Measurements from ENCODE around the gene DLK1. TPM values are rescaled to one million over a fixed set of nuclear protein-coding genes. Genes with fewer than 3 reads are reported as not detected.

Gene DLK1
- total RNA-seq, 1 donor from 2014 or later = not detected

DNA sequence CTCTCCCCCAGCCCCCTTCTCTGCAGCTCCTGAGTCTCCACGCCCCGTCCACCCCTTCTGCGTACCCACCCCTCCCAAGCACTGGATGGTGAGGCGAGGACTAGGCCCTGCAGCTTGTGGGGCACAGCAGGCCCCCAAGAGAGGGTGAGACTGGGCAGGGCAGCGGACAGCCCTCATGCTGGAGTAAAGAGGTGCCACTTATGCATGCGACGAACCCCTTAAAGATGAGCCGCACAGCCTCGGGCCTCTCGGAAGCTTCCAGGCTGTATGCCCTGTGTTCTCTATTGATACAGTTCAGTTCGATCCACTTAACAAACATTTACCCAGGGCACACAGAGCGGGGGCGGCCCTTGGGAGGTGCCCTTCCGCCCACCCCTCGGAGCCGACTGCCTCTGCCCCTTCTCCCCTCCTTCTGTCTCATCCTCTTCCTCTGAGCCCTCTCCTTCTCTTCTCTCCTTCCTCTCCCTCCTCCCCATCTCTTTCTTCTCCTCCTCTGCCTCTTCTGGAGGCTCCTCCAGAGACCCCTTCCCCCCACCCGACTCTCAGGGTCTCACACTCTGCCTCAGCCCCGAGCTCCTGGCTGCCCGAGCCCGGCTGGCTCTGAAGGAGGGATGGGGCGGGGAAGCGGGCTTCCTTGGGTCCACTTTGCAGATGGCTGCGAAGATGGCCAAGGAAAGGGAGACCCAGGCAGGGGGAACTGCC, 32.7 kb upstream of the DLK1 start:
- H3K27me3 ChIP-seq (ENCODE audit: control insufficient read depth, insufficient read depth, low read length) = peaks cover 3% of the 10 kb centered on the region
- H3K36me3 ChIP-seq (ENCODE audit: control insufficient read depth, insufficient read depth, low read length) = no peaks in the 10 kb centered on the region
- DNase-seq (ENCODE audit: low read depth) = no peak
- TF ChIP-seq, protein P1, sequence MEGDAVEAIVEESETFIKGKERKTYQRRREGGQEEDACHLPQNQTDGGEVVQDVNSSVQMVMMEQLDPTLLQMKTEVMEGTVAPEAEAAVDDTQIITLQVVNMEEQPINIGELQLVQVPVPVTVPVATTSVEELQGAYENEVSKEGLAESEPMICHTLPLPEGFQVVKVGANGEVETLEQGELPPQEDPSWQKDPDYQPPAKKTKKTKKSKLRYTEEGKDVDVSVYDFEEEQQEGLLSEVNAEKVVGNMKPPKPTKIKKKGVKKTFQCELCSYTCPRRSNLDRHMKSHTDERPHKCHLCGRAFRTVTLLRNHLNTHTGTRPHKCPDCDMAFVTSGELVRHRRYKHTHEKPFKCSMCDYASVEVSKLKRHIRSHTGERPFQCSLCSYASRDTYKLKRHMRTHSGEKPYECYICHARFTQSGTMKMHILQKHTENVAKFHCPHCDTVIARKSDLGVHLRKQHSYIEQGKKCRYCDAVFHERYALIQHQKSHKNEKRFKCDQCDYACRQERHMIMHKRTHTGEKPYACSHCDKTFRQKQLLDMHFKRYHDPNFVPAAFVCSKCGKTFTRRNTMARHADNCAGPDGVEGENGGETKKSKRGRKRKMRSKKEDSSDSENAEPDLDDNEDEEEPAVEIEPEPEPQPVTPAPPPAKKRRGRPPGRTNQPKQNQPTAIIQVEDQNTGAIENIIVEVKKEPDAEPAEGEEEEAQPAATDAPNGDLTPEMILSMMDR (IDR thresholded peaks at IDR 0.05; ENCODE audit: insufficient read depth, low read length, poor library complexity, severe bottlenecking) = no peak
- no peak overlapping the region for H3K4me3 ChIP-seq (ENCODE audit: low read depth, low read length)

DNA sequence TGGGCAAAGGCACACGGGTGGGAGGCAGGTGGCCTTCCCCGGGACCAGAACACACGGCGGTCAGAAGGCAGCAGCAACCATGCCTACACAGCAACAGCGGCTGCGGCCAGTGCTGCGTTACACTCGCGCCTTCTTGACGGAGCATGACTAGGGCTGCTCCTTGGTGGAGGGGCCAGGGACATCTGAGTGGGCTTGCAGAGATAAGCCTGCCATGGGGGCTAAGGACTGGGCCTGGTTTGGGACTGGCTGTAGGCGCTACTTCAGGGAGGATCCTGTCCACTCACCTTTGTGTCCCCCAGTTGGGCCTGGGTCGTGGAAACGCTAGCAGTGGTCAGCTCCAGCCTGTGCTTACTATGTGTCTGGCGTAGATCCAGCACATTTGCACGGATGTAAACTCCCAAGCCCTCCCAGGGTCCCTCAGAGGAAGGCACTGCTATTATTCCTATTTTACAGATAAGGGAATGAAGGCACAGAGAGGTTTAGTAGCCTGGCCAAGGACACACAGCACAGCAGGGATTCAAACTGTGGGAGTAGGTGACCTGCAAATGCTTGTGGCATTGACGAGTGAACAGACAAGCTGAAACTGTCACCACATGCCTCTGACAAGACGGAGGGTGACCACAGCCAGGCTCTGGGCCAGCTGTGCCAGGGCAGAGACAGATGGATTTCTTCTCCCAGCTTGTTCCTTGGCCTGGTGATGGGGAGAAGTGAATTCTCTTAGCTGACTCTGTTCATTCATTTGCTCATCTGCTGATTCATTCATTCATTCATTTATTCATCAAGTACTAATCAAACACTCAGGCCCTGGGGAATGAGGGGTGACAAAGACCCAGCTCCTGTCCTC, 31.9 kb upstream of the DLK1 start:
- TF ChIP-seq, protein P1 (IDR thresholded peaks at IDR 0.05; ENCODE audit: insufficient read depth, low read length, poor library complexity, severe bottlenecking) = no peak
- H3K4me3 ChIP-seq (ENCODE audit: low read depth, low read length) = no peak overlapping the region
- H3K27me3 ChIP-seq (ENCODE audit: control insufficient read depth, insufficient read depth, low read length) = peaks cover 3% of the 10 kb centered on the region
- no peaks in the 10 kb centered on the region for H3K36me3 ChIP-seq (ENCODE audit: control insufficient read depth, insufficient read depth, low read length)
- no peak for DNase-seq (ENCODE audit: low read depth)

DNA sequence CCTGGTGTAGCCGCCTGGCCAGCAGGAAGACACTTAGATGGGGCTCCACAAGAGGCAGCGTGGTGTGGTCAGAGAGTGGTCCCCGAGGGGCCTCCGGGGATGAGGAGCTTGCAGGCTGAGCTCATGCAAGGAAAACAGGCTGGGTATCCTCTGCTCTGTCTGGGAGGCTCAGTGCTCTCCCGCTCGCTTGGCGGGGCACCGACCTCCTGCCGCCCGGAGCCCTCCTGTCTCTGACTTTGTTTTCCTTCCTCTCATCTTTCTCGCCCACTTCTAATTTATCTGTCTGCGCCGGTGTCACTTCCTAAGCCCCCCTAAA, 31.3 kb upstream of the DLK1 start:
- H3K4me3 ChIP-seq (ENCODE audit: low read depth, low read length) = no peak overlapping the region
- peaks cover 3% of the 10 kb centered on the region for H3K27me3 ChIP-seq (ENCODE audit: control insufficient read depth, insufficient read depth, low read length)
- no peak for DNase-seq (ENCODE audit: low read depth)
- TF ChIP-seq, protein P1 (IDR thresholded peaks at IDR 0.05; ENCODE audit: insufficient read depth, low read length, poor library complexity, severe bottlenecking) = no peak
- H3K36me3 ChIP-seq (ENCODE audit: control insufficient read depth, insufficient read depth, low read length) = no peaks in the 10 kb centered on the region

DNA sequence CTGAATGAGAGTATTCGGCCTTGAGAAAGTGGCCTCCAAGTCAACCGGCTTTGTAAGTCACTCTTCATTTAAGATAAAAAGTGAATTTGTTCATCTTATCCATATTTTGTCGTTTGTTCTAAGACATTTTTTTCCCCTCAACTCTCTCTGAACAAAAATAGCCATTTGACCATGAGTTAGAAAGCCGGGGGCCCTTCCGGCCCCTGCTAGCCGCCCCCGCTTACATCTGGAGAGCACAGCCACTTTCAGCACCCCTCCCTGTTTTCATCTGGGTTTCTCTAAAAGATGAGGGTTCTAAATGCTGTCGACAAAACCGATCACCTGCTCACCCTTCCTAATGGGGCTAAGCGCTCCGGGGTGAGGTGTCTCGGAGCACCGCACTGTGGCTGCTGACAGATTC, 30.7 kb upstream of the DLK1 start:
- Histone ChIP-seq H3K4me3 (ENCODE audit: low read depth, low read length) (no peak overlapping the region), H3K36me3 (ENCODE audit: control insufficient read depth, insufficient read depth, low read length) (no peaks in the 10 kb centered on the region), H3K27me3 (ENCODE audit: control insufficient read depth, insufficient read depth, low read length) (peaks cover 5% of the 10 kb centered on the region)
- DNase-seq (ENCODE audit: low read depth) = no peak
- TF ChIP-seq, protein P1 (IDR thresholded peaks at IDR 0.05; ENCODE audit: insufficient read depth, low read length, poor library complexity, severe bottlenecking) = no peak

DNA sequence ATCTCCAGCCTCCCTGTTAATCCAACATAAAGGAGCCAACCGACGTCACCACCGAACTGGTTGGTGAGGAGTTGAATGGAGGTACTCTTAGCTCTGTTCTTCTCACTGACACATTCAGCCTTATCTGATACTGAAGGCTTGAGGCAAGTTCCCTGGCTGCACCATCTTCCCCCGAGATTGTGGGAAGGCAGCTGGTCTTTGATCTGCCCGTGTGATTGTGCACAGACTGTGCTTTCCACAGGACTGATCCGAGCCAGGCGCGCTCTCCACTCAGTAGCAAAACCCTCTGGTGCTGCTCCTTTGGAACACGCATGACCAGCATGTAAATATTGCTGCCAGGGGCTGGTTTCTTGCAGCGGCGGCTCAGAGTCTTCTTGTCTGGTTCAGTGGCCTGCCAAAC, 30.1 kb upstream of the DLK1 start:
- TF ChIP-seq, protein P1 (IDR thresholded peaks at IDR 0.05; ENCODE audit: insufficient read depth, low read length, poor library complexity, severe bottlenecking) = no peak
- H3K36me3 ChIP-seq (ENCODE audit: control insufficient read depth, insufficient read depth, low read length) = no peaks in the 10 kb centered on the region

More for the DNA sequence above, 30.1 kb upstream of the DLK1 start:
- no peak overlapping the region for H3K4me3 ChIP-seq (ENCODE audit: low read depth, low read length)
- peaks cover 6% of the 10 kb centered on the region for H3K27me3 ChIP-seq (ENCODE audit: control insufficient read depth, insufficient read depth, low read length)
- no peak for DNase-seq (ENCODE audit: low read depth)

All from kidney epithelial cell (primary cell).